Measurements from ENCODE around the gene ANKHD1. TPM values are rescaled to one million over a fixed set of nuclear protein-coding genes. Genes with fewer than 3 reads are reported as not detected.

The ANKHD1 gene
- total and polyA plus RNA-seq, 8 donors = 56.0 to 77.7 (median 64.0) TPM

- peaks cover 0 to 6% (median 5%) of the 10 kb centered on the region in 3 donors for H3K4me1 ChIP-seq
- no peaks in the 10 kb centered on the region for H3K27me3 ChIP-seq
- no peaks in the 10 kb centered on the region for H3K9me3 ChIP-seq
- ATAC-seq (no peak), FAIRE-seq (no peak), DNase-seq (no peak)
- no peak overlapping the region for H3K27ac ChIP-seq
- H3K36me3 ChIP-seq = peaks cover 0 to 10% (median 9%) of the 10 kb centered on the region in 3 donors
- no peak for TF ChIP-seq CTCF (IDR thresholded peaks at IDR 0.05)
- no peak overlapping the region for H3K4me3 ChIP-seq
- intact Hi-C loops (cut with DNase I) = no loop called here
- WGBS, 2 donors = 85 to 89% methylated on average over 4 of the region's 4 CpGs
These were observed 168.4 kb downstream of the ANKHD1 start for GRCh38 chr5:140570058-140570457.

DNA sequence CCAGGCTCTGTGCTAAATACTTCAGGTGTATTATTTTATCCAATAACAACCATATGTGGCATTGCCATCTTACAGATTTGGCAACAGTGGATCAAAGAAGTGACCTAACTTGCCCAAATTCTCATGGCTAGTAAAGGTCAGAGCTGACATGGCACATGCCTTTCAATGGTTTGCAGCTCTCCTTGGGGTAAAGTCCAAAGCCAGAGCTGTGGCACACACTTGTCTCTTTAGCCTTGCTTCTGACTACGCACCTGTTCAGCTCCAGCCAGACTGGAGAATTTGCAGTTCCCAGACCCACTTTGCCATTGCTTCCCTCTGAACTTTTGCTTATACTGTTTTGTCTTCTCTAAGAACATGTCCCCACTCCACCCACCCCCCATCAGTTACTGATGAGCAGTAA lies 168.9 kb downstream of the ANKHD1 start:
- no peak for DNase-seq
- no peaks in the 10 kb centered on the region for H3K27me3 ChIP-seq
- no peaks in the 10 kb centered on the region for H3K9me3 ChIP-seq
- no peak overlapping the region for H3K27ac ChIP-seq
- intact Hi-C loops (cut with DNase I) = no loop called here
- peaks cover 0 to 4% (median 4%) of the 10 kb centered on the region in 3 donors for H3K4me1 ChIP-seq
- no peak overlapping the region for H3K4me3 ChIP-seq
- no peak for ATAC-seq
- TF ChIP-seq CTCF (IDR thresholded peaks at IDR 0.05) = no peak
- 99 to 100% methylated on average over 1 of the region's 1 CpG for WGBS, 2 donors
- H3K36me3 ChIP-seq = peaks cover 0 to 10% (median 9%) of the 10 kb centered on the region in 3 donors
- no peak for FAIRE-seq

GRCh38 chr5:140571105-140571504 lies 169.5 kb downstream of the ANKHD1 start:
- H3K9me3 ChIP-seq = no peaks in the 10 kb centered on the region
- H3K36me3 ChIP-seq = peaks cover 0 to 10% (median 9%) of the 10 kb centered on the region in 3 donors
- FAIRE-seq (no peak), DNase-seq (no peak), ATAC-seq (no peak)
- 75 to 85% methylated on average over 5 of the region's 5 CpGs for WGBS, 2 donors
- intact Hi-C loops (cut with DNase I) = no loop called here
- no peak for TF ChIP-seq CTCF (IDR thresholded peaks at IDR 0.05)
- no peak overlapping the region for H3K4me3 ChIP-seq
- H3K27me3 ChIP-seq = no peaks in the 10 kb centered on the region
- H3K27ac ChIP-seq = no peak overlapping the region
- H3K4me1 ChIP-seq = no peaks in the 10 kb centered on the region

DNA sequence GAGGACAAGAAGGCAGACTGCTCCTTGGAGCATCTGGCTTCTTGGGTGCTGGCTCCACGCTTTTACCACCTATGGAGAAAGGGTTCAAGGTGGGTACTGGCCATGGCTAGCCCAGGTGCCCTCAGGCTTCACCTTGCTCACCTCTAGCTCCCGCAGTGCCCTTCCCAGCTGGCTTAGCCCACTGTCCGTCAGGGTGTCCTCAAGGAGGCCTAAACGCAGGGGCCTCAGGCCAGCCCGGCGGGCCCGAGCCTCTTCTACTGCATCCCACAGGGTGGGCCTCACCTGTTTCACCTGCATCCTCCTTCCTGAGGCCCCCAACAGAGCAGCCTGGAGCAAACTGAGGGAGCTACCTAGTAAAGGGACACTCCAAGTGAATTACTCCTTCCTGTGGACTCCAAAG lies 172.1 kb downstream of the ANKHD1 start:
- WGBS, 2 donors = 93 to 95% methylated on average over 7 of the region's 7 CpGs
- ATAC-seq (no peak), FAIRE-seq (no peak), DNase-seq (no peak)
- no peak overlapping the region for H3K4me3 ChIP-seq
- H3K4me1 ChIP-seq = no peaks in the 10 kb centered on the region
- H3K9me3 ChIP-seq = no peaks in the 10 kb centered on the region
- H3K27ac ChIP-seq = peak overlapping the region in 2 of 4 donors; percentile 2 to 37
- no peak for TF ChIP-seq CTCF (IDR thresholded peaks at IDR 0.05)
- H3K36me3 ChIP-seq = no peaks in the 10 kb centered on the region
- H3K27me3 ChIP-seq = no peaks in the 10 kb centered on the region
- intact Hi-C loops (cut with DNase I) = no loop called here

DNA sequence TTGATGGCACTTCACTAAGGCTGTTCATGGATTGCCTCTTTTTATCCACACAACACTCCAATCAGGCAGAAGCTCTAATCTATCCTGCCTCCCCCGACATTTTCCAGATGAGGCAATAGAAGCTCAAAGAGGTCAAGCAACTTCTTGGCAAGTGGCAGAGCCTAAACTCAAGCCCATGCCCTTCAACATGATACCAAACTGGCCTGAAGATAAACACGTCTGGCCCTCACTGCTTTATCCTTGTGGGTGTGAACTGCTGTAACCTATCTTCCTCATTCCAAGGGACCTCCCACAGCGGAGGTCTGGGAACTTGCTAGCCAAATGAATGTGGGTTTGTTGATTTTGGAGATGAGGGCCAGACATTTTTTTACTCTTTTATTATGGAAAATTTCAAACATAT lies 172.5 kb downstream of the ANKHD1 start:
- 22 to 27% methylated on average over 3 of the region's 3 CpGs for WGBS, 2 donors
- Histone ChIP-seq H3K36me3 (no peaks in the 10 kb centered on the region), H3K27ac (peak overlapping the region in 2 of 4 donors; percentile 2 to 37), H3K4me3 (no peak overlapping the region), H3K4me1 (no peaks in the 10 kb centered on the region), H3K27me3 (no peaks in the 10 kb centered on the region), H3K9me3 (no peaks in the 10 kb centered on the region)
- intact Hi-C loops (cut with DNase I) = no loop called here
- ATAC-seq (peak in 3 of 4 donors; percentile 54 to 62 (median 61)), DNase-seq (no peak), FAIRE-seq (no peak)
- no peak for TF ChIP-seq CTCF (IDR thresholded peaks at IDR 0.05)

Measured in pancreas (tissue), 10 donors.